LNCAP (cell line): ENCODE data around the gene LRRC39.

Experiments
- TF ChIP-seq, protein P1 (sequence below): fragments of 450-650 bp; IDR thresholded peaks from 2 replicates; pipeline ENCODE4 v1.5.1; 2017; ENCODE audit warnings: mild to moderate bottlenecking

LRRC39 gene

DNA sequence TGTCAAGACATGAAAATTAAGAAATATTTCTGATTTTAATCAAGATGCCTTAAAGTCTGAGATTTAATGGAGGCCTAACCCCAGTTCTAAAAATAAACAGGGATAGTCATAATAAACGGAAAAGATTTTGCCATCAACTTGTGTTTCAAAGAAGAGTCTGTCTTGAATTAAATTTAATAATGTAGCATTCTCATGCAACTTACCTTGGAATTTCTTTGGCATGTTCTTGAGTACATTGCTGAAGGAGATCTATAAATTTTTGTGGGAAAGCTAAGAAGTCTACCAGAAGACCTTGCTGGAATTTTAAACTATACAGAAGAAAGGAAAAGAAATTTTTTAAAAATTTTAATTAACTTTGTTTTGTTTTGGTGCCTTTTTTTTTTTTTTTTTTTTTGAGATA is 55.9 kb downstream of the LRRC39 start:
- TF ChIP-seq, protein P1, sequence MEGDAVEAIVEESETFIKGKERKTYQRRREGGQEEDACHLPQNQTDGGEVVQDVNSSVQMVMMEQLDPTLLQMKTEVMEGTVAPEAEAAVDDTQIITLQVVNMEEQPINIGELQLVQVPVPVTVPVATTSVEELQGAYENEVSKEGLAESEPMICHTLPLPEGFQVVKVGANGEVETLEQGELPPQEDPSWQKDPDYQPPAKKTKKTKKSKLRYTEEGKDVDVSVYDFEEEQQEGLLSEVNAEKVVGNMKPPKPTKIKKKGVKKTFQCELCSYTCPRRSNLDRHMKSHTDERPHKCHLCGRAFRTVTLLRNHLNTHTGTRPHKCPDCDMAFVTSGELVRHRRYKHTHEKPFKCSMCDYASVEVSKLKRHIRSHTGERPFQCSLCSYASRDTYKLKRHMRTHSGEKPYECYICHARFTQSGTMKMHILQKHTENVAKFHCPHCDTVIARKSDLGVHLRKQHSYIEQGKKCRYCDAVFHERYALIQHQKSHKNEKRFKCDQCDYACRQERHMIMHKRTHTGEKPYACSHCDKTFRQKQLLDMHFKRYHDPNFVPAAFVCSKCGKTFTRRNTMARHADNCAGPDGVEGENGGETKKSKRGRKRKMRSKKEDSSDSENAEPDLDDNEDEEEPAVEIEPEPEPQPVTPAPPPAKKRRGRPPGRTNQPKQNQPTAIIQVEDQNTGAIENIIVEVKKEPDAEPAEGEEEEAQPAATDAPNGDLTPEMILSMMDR: no peak

DNA sequence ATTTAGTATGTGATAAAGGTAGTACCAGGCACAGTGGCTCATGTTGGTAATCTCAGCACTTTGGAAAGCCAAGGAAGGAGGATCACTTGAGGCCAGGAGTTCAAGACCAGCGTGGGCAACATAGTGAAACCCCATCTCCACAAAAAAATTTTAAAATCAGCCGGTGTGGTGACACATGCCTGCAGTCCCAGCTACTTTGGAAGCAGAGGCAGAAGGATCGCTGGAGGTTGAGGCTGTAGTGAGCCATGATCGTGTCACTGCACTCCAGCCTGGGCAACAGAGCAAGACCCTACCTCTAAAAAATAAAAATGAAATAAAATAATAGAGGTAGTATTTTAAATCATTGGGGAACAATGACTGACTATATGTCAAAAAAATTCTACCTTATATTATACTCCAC is 62.5 kb downstream of the LRRC39 start:
- TF ChIP-seq, protein P1: no peak

DNA sequence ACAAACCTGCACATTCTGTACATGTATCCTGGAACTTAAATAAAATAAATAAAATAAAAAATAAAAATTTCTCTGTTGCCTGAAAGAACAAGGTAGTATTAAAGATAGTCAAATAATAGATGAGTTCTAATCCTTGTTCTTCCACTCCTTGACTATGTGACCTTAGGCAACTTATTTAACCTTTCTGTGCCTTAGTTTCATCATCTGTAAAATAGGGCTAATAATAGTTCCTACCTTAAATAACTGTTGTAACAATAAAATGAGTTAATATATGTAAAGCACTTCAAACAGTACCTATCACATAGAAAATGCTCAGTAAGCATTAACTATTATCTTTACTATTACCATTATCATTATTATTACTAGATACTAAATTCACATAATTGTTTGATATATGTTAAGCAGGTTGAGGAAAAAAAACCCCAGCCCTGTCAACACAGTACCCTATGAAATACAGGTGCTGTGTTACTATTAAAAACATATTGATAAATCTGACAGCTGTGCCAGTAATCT is 68.4 kb downstream of the LRRC39 start:
- TF ChIP-seq, protein P1: no peak

DNA sequence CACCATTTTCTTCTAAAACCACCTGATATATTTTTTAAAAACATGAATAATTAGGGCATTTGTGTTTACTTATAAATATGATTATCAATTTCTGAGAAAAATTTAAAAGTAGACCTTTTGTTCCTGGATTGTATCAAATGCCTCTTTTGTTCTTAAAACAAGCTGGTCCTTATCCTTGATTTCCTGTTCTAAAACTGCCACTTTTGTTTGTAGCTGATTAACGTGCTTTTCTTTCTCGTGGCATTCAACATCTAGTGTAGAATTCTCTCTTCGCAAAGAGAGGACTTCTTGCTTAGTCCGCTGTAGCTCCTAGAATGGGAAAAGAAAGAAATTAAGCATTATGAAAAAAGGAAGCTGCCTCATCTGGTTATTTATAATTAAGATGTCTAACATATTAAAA is 70.4 kb downstream of the LRRC39 start:
- TF ChIP-seq, protein P1: no peak

DNA sequence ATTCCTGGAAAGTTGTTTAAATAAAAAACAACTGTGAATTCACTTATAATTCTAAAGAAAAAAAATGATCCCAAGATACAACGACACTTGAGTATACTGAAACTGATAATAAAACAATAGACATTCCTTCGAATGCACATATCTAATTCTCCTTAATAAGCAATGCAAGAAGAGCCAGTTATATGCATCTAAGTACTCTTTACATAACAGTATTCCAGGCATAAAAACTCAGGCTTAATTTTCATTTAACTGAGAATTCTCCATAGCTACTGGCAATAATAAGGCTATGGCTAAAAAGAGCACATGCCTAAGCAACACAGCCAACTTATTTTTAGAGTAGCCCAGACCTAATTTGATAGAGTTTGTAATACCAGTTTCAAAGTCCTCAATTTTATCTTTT is 76.5 kb downstream of the LRRC39 start:
- TF ChIP-seq, protein P1: no peak

DNA sequence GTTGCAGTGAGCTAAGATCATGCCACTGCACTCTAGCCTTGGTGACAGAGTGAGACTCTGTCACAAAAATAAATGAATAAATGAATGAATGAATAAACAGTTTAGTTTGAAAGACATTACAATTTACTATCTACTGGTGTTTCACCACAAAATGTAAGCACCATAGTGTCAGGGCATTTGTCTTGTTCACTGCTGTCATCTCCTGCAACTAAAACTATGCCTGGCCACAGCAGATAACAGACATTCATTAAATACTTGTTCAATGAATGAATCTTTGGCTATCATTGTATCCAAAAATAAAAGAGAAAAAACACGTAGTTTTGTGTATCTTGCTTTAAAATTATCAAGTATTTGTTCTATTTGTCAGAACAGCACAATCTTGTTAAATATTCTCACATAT is 77.9 kb downstream of the LRRC39 start:
- TF ChIP-seq, protein P1: no peak
